Spinal cord (tissue), 10 donors: ENCODE measurements around the gene EGFL7. TPM values are rescaled to one million over a fixed set of nuclear protein-coding genes. Genes with fewer than 3 reads are reported as not detected.

Experiments used
- DNase-seq, 6 donors: peaks; one replicate each; pipeline versions ENCODE4 v3.0.0 to v3.0.0-alpha.2; 2013 to 2015; ENCODE audit warnings: low spot score in 6 of 6, low read depth in 4 of 6
- H3K27ac ChIP-seq: one replicate; pipeline ENCODE4 v1.5.1; 2013; ENCODE audit warnings: low read depth, low read length, control low read depth
- H3K27me3 ChIP-seq: one replicate; pipeline ENCODE4 v1.6.1; 2013; ENCODE audit warnings: low read length; ENCODE audit not compliant: control insufficient read depth, insufficient read depth
- H3K36me3 ChIP-seq: one replicate; pipeline ENCODE4 v1.6.1; 2013; ENCODE audit warnings: low read length; ENCODE audit not compliant: control insufficient read depth, insufficient read depth
- H3K4me1 ChIP-seq: one replicate; pipeline ENCODE4 v1.6.1; 2013; ENCODE audit warnings: low read length; ENCODE audit not compliant: control insufficient read depth, insufficient read depth
- H3K4me3 ChIP-seq: one replicate; pipeline ENCODE4 v1.5.1; 2013; ENCODE audit warnings: low read depth, low read length, control low read depth
- H3K9me3 ChIP-seq: one replicate; pipeline ENCODE4 v1.6.1; 2013; ENCODE audit warnings: low read length; ENCODE audit not compliant: control insufficient read depth, insufficient read depth
- WGBS: methylation state at CpG from one replicate; pipeline ENCODE4 v1.1.5; 2013; ENCODE audit warnings: missing lambda C conversion rate; ENCODE audit not compliant: insufficient coverage; 5-methylcytosine and 5-hydroxymethylcytosine counted together
- long read RNA-seq, 4 donors: transcript quantifications; one replicate each; lab custom pipeline, GENCODE V29; 2026
- polyA plus RNA-seq, 2 donors: library from polyadenylated mRNA; unstranded; fragments of 120-200 nt; gene quantifications; one replicate each; pipeline ENCODE4 v1.2.1, GENCODE V29; 2013; ENCODE audit not compliant: insufficient read length in 2 of 2
- total RNA-seq, 2 donors: library from RNA; depleted of rRNA in 1 of 2; stranded (reverse); fragments of 120-200 nt in 1 of 2; fragments of >200 nt in 1 of 2; gene quantifications; one replicate each; pipeline versions ENCODE4 v1.2.3 to v1.2.4, GENCODE V29; 2013 to 2014
- donor health status: healthy.

EGFL7 gene
- 10 to 100 TPM; 21.9 to 93.5 TPM for total RNA-seq
- polyA plus RNA-seq, result 10 to 100 TPM; 46.8 to 57.3 TPM
- long read RNA-seq, donor 1, transcript EGFL7-202 (9 exons, 1,282 nt), result major isoform, 10 of 36 reads
- long read RNA-seq, donor 1, transcript EGFL7-204 (10 exons, 1,529 nt), result minor isoform, 9 of 36 reads
- long read RNA-seq, donor 1, partial matches to known transcripts, result 17 of 36 reads
- long read RNA-seq, donor 1, other reads (novel, unspliced or antisense), result 0 of 36 reads
- long read RNA-seq, donor 2, partial matches to known transcripts, result 0 of 4 reads
- long read RNA-seq, donor 2, other reads (novel, unspliced or antisense), result 0 of 4 reads
- long read RNA-seq, donor 3, transcript EGFL7-204 (10 exons, 1,529 nt), result major isoform, 5 of 16 reads
- long read RNA-seq, donor 3, partial matches to known transcripts, result 7 of 16 reads
- long read RNA-seq, donor 3, other reads (novel, unspliced or antisense), result 0 of 16 reads
- long read RNA-seq, donor 4, transcript EGFL7-204 (10 exons, 1,529 nt), result major isoform, 23 of 107 reads
- long read RNA-seq, donor 4, transcript EGFL7-202 (9 exons, 1,282 nt), result minor isoform, 10 of 107 reads
- long read RNA-seq, donor 4, partial matches to known transcripts, result 61 of 107 reads
- long read RNA-seq, donor 4, other reads (novel, unspliced or antisense), result 10 of 107 reads

DNA sequence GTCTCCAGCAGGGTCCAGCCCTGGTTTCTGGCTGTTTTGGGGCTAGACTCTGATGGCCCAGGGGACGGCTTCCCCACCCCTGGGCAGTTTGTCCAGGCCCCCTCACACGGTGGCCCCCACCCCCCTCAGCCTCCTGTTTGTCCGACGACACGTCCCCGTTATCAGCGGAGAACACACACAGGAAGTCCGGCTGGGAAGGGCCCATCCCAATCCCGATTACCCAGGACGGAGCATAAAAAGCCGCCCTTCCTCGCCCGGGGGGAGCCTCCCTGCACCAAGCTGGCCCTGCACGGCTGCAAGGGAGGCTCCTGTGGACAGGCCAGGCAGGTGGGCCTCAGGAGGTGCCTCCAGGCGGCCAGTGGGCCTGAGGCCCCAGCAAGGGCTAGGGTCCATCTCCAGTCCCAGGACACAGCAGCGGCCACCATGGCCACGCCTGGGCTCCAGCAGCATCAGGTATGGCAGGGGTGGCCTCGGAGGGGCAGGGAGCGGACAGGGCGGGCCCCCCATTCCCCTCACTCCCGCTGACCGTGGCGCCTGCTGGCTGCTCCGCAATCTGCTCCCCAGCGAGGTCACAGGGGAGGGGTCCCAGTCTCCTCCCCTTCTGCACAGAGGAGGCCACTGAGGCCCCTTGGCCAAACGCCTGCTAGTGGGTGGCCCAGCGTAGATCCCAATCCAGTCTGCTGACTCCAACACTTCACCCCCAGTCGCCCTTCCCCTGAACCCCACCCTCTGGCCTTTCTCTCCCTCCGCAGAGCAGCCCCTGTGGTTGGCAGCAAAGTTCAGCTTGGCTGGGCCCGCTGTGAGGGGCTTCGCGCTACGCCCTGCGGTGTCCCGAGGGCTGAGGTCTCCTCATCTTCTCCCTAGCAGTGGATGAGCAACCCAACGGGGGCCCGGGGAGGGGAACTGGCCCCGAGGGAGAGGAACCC is at the start of gene EGFL7:
Gene EGFL7 (plus strand): TSS at position 261 of the 926 bp plus-strand sequence. CDS start 5,367 bp downstream, outside the sequence.
- Histone ChIP-seq H3K4me3 (peak within 1 kb of the TSS; percentile 7), H3K4me1 (peaks cover 29% of the 10 kb centered on the region), H3K27ac (peak within 1 kb of the TSS; percentile 52), H3K27me3 (peaks cover 2% of the 10 kb centered on the region), H3K36me3 (peaks cover 7% of the 10 kb centered on the region), H3K9me3 (no peaks in the 10 kb centered on the region)
- no peak for DNase-seq
- WGBS, result 66% methylated on average over 33 of the region's 38 CpGs

DNA sequence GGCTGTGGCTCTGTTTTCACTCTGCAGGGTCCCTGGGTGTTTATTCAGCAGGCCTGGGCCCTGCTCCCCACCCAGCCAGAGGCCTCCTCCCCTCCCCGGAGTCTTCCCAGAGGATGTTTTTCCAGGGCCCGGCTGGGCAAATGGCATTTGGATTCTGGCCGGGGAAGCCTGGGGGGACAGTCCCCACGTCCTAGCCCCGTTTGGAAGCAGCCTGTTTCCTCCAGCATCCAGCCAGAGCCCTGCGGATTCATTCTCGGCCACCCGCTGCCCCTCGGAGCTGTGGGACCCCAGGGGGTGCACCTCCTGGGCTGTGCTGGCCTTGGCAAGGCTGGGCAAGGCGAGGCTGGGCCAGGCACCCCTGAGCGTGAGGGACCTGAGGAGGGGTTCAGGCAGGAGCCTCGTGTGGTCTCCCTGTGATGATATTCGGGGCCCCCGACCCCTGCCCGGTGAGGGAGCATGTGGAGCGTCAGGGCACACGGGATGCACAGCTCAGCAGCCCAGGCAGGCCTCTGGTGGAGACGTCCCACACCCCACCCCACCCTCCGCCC is 48.8 kb upstream of the EGFL7 start:
- peak overlapping the region; percentile 25 for H3K27ac ChIP-seq
- 57% methylated on average over 15 of the region's 19 CpGs for WGBS
- peaks cover 6% of the 10 kb centered on the region for H3K36me3 ChIP-seq
- no peaks in the 10 kb centered on the region for H3K9me3 ChIP-seq
- H3K4me1 ChIP-seq, result peaks cover 65% of the 10 kb centered on the region
- H3K4me3 ChIP-seq, result no peak overlapping the region
- DNase-seq, result peak in 1 of 6 donors; percentile 36
- H3K27me3 ChIP-seq, result no peaks in the 10 kb centered on the region

DNA sequence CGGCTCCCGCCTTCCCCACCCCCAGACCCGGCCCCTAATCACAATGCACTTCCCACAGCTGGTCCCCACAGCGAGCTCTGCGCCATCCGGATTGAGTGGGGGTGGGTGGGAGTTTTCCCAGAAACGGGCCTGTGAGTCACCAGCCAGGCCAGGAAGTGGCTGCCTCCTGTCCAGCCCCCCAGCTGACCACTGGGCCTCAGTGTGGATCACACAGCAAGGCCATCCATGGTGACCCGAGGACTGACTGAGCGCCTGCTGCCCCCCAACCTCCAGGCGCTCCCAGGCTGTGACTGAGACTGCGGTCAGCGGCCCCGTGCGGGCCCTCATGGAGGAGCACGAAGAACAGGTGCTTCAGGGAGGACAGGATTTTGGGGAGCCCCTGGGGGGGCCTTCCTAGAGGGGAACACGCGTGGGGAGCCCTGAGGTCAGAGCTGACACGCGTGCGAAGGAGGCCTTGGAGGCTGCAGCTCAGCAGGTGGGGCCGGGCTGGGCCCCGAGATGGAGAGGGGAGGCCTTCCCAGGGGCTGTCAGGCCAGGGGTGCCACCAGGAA is 48.3 kb upstream of the EGFL7 start:
- DNase-seq, result peak in 1 of 6 donors; percentile 40
- 83% methylated on average over 16 of the region's 22 CpGs for WGBS
- H3K4me1 ChIP-seq, result peaks cover 62% of the 10 kb centered on the region

DNA sequence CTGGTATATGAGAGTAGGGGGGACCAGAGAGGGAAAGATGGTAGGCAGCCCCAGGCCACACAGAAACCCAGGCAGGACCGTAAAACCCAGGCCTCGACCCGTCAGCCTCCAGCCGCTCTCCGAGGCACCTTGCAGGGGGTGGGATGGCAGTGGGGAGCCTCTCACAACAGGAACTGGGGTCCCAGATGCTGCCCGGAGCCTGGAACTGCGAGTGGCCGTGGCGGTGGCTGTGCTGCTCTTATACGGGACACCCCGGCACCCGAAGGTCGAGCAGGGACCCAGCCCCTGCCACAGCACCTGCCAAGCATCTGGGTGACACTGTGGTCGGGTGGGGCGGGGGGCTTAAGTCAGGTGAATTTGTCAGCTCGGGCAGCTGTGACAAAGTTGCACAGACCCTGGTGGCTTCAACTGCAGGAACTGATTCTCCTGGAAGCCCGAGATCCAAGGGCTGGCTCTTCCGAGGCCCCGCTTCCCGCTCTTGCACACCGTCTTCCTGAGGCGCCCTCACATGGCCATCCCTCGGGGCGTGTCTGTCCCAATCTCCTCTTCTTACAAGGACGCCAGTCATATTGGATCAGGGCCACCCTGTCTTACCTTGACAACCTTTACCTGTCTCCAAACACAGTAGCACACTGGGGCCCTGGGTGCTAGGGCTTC is 47.6 kb upstream of the EGFL7 start:
- Histone ChIP-seq H3K27me3 (no peaks in the 10 kb centered on the region), H3K9me3 (no peaks in the 10 kb centered on the region), H3K4me1 (peaks cover 62% of the 10 kb centered on the region), H3K4me3 (no peak overlapping the region), H3K36me3 (peaks cover 4% of the 10 kb centered on the region), H3K27ac (no peak overlapping the region)
- 78% methylated on average over 25 of the region's 25 CpGs for WGBS
- DNase-seq, result peak in 1 of 6 donors; percentile 22

More for the DNA sequence above, 48.3 kb upstream of the EGFL7 start:
- Histone ChIP-seq H3K9me3 (no peaks in the 10 kb centered on the region), H3K27me3 (no peaks in the 10 kb centered on the region), H3K36me3 (peaks cover 6% of the 10 kb centered on the region), H3K27ac (peak overlapping the region; percentile 33), H3K4me3 (no peak overlapping the region)

DNA sequence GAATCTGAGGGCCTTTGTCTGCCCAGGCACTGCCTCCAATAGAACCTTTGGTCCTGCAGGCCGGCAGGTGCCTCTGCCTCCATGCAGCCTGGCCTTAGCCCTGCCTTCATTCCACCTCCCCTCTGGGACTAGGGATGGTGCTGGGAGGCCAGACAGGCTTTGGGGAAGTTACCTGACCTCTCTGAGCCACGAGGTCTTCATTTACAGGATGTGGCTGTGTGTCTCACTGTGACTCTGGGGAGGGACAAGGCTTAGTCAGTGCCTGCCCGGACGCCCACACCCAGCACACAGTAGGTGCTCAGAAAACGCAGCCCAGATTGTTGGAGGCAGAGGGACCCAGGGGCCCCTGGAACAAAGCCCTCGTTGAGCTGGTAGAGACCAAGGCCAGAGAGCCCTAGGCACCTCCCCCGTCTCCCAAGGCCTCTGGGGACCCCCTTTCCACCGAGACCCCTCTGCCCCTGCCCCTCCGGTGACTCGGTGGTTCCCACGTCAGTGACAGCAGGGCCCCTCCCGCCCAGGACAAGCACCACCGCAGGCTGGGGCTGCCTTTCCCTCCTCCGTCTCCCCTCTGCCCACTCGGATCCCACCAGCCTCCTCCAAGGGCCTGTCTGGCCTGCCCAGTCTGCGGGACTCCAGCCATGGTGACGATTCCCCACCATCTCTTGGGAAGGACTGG is 46.9 kb upstream of the EGFL7 start:
- Histone ChIP-seq H3K27ac (no peak overlapping the region), H3K4me3 (no peak overlapping the region), H3K4me1 (peaks cover 62% of the 10 kb centered on the region), H3K9me3 (no peaks in the 10 kb centered on the region), H3K27me3 (no peaks in the 10 kb centered on the region), H3K36me3 (peaks cover 9% of the 10 kb centered on the region)
- no peak for DNase-seq
- WGBS, result 82% methylated on average over 15 of the region's 17 CpGs

DNA sequence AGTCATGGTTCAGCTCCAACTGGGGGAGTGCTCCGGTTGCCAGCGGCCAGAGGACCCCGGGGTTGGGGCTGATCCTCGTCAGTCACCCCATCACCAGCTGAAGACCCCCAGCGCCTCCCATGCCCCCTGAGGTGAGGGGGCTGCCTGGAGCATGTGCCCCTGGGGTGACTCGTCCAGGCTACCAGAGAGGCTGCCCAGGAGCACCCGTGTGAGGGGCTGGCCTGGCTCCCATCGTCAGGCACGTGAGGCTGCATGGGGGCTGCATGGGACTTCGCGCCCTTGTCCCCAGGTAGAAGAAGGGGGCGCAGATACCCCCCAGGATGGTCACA is 46.4 kb upstream of the EGFL7 start:
- Histone ChIP-seq H3K27me3 (no peaks in the 10 kb centered on the region), H3K4me3 (no peak overlapping the region), H3K27ac (no peak overlapping the region), H3K9me3 (no peaks in the 10 kb centered on the region), H3K36me3 (peaks cover 9% of the 10 kb centered on the region), H3K4me1 (peaks cover 65% of the 10 kb centered on the region)
- 91% methylated on average over 9 of the region's 12 CpGs for WGBS
- DNase-seq, result no peak

DNA sequence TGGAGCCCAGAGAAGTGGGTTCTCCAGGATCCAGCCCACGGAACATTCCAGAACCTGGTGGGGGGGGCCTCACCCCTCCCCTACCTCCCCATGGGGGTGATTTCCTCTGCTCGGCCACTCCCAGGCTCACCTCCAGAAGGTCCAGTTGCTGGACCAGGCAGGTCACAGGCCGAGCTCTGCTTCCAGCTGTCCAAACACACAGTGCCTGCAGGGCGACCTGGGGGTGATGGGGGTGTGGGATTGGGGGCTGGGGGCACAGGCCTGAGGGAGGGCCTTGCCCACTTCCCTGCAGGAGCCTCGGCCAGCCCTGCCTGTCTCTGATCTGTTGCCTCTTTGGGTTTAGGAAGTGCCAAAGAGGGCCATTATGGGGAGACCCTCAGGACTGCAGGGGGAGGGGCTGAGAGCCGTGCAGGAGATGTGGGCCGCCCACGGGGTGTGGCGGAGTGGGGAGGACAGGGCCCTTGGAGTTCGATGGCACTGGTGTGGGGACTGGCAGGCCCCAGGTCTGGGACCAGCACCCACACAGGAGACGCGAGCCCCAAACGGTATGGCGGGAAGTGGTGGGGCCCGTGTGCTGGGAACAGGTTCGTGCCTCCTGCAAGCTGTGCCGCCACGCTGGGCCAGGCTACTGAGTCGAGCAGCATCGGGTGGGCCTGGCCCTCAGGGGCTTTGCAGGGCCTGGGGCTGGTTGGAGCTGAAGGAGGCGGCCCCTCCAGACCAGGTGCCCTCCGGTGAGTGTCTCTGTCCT is 45.6 kb upstream of the EGFL7 start:
- Histone ChIP-seq H3K9me3 (no peaks in the 10 kb centered on the region), H3K4me1 (peaks cover 70% of the 10 kb centered on the region), H3K36me3 (peaks cover 12% of the 10 kb centered on the region), H3K4me3 (no peak overlapping the region), H3K27ac (no peak overlapping the region), H3K27me3 (no peaks in the 10 kb centered on the region)
- WGBS, result 79% methylated on average over 18 of the region's 22 CpGs
- no peak for DNase-seq
